ENCODE data around the gene SDHB.

DNA sequence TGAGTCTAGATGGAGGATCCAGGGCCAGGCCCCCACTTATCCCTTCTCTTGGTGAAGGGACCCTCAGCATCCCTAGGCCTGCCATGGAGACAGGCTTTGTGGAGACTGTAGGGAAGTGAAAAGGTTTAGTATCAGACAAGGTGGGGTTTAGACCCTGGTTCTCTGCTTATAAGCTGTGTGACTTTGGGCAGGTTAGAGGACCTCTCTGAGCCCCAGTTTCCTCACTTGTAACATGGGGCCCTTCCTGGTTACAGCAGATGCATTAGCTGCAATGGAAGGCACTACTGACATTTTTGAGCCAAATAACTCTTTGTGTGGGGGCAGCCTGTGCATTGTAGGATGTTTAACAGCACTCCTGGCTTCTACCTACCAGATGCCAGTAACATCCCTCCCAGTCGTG lies 42.8 kb upstream of the SDHB start:
- TF ChIP-seq, protein P1, sequence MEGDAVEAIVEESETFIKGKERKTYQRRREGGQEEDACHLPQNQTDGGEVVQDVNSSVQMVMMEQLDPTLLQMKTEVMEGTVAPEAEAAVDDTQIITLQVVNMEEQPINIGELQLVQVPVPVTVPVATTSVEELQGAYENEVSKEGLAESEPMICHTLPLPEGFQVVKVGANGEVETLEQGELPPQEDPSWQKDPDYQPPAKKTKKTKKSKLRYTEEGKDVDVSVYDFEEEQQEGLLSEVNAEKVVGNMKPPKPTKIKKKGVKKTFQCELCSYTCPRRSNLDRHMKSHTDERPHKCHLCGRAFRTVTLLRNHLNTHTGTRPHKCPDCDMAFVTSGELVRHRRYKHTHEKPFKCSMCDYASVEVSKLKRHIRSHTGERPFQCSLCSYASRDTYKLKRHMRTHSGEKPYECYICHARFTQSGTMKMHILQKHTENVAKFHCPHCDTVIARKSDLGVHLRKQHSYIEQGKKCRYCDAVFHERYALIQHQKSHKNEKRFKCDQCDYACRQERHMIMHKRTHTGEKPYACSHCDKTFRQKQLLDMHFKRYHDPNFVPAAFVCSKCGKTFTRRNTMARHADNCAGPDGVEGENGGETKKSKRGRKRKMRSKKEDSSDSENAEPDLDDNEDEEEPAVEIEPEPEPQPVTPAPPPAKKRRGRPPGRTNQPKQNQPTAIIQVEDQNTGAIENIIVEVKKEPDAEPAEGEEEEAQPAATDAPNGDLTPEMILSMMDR (IDR thresholded peaks at IDR 0.05) = no peak
- no peak for TF ChIP-seq POLR2AphosphoS5 (IDR thresholded peaks at IDR 0.05)

All from prostate gland (tissue), 2 donors.